HG02981 (cell line): Measurements from ENCODE around the gene POLR1F.
A peak's percentile ranks its signal among the peaks of the same experiment; 100 is the strongest.

Experiments
- ATAC-seq: cut with Tn5 transposase; IDR thresholded peaks from one replicate; pipeline ENCODE4 v1.9.1; 2021; ENCODE audit warnings: mild to moderate bottlenecking, moderate library complexity; ENCODE audit not compliant: unreplicated experiment

Gene POLR1F

DNA sequence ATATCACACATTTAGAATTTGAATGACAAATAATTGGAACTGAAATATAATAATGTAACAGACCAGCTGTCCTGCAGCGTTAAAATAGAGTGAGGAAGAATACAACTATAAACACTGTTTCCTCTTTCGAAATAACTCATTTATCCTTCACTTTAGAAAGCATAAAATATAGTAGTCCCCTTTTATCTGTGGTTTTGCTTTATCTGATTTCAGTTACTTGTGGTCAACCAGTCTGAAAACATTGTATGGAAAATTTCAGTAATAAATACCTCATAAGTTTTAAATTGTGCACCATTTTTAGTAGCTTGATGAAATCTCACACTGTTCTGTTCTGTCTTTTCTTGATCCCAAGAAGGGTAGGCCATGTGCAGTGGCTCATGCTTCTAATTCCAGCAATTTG, 31.7 kb downstream of the POLR1F start:
- ATAC-seq: peak; percentile 64

DNA sequence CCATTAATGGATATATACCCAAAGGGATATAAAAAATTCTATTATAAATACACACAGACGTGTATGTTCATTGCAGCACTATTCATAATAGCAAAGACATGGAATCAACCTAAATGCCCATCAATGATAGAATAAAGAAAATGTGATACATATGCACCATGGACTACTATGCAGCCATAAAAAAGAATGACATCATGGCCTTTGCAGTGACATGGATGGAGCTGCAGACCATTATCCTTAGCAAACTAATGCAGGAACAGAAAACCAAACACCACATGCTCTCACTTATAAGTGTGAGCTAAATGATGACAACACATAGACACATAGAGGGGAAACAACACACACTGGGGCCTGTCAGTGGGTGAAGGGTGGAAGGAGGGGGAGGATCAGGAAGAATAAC, 33.0 kb downstream of the POLR1F start:
- ATAC-seq: no peak

DNA sequence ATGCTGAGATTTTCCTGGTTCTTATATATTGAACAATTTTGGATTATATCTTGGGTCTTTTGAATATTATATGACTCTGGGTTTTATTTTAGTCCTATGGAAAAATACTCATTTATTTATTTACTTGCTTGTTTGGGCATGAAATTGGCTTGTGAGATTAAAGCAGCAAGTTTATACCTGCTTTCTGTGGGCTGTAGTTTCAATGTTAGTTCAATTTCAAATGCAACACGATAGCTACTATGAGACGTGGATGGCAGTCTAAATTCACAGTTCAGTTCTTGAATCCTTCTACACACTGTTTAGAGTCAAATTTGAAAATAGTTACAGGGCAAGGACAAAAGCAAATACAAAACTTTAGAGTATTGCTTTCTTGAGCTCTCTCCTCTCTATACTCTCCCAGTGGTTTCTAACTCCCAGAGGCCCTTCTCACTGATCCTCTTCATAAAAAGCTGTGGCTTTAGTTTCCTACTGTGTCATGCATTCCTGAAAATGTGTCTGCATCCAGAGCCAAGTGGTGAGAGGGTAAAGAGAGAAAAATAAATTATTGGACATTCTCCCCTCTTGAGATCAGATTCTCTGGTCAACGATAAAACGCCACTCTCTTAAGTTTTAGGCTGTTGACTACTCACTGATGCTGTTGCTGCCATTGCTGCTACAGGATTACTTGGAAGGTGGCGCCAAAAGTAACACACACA, 34.4 kb downstream of the POLR1F start:
- ATAC-seq: no peak

DNA sequence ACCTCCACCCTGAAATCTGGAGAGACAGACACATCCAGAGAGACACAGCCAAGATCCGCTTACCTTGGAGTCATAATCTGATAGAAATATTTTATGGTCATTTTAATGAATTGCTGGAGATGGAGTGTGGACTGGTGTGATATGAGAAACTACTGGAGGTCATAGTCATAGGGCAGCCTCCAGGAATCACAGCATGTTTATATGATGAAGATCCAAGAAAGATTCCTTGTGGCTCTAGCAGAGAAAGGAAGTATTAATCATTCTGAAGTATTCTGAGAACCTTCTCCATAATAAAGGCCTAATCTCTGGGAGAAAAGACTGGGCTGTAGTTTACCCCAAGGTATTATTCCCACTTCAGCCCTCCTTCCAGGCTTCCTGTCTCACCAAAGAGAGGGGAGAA, 38.0 kb downstream of the POLR1F start:
- ATAC-seq: no peak

DNA sequence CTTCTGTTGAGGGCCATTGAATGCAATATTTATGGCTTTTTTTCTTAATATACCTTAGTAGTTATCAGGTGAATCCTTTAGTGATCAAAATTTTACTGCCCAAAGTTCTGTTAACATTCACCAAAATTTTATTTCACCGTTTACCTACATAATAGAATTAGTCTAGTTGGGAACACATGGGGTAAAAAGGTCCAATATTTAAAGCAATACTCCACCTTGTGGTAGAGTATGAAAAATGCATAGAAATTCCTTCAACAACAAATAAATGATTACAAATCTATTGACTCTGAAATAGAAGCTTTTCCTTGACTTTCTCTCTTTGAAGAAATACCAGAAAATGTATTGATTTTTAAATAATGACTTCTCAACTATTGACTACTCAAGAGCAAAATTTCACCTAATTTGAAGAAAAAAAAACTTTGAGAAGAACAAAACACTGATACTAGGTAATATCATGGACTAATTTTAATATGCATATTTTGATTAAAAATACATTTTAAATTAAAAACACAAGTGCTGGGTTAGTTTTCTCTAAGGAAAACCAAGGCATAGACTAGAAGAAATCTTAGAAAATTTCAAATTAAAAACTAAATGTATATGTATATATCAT, 43.3 kb downstream of the POLR1F start:
- peak; percentile 33 for ATAC-seq

DNA sequence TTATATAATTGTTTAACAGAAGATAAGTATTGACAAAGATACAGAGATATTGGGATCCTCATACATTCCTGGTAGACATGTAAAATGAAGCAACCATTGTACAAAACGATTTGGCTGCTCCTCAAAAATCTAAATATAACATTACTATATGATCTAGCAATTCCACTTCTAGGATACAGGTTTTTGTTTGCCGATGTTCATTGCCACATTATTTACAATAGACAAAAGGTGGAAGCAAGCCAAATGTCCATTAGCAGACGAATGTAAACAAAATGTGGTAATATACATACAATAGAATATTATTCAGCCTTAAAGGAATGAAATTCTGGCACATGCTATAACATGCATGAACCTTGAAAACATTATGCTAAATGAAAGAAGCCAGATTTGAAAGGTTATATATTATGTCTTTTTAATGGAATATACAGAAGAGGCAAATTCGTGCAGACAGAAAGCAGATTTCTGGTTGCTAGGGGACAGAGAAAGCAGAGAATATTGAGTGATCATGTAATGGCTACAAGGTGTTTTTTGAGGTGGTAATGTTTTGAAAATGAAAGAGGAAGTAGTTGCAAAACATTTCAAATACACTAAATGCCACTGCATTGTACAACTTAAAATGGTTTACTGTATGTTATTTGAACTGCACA, 44.9 kb downstream of the POLR1F start:
- ATAC-seq: peak; percentile 98

DNA sequence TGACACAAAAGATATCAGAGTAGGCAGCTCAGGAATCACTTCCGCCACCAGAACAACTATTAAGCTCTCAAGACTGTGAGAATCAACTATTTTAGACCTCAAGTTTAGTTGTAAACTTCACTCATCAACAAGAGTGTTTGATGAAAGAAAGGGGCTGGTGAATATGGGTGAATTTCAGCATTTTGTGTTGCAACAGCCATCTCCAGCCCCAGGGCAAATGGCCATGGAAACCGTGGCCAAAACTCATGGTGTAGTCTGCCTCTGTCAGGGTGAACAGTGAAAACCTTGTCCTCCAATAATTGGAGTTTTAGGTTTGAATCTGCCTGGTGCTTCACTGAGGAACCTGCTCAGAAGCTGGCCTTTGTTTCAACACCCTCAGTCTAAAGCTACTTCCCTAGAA, 60.0 kb downstream of the POLR1F start:
- ATAC-seq: no peak
